Omental fat pad (tissue), 4 donors: Measurements from ENCODE around the gene KDM1A. TPM values are rescaled to one million over a fixed set of nuclear protein-coding genes. Genes with fewer than 3 reads are reported as not detected.

ENCODE experiments used
- ATAC-seq: fragments of 150-250 bp; one replicate; pipeline ENCODE4 v1.9.1; 2016; ENCODE audit warnings: mild to moderate bottlenecking, moderate library complexity; ENCODE audit not compliant: low FRiP score
- DNase-seq: peaks from one replicate; pipeline ENCODE4 v3.0.0-alpha.2; 2019; ENCODE audit warnings: low spot score
- total RNA-seq, 4 donors: library from RNA; depleted of rRNA; stranded (reverse); fragments of >200 nt; gene quantifications; one replicate each; pipeline ENCODE4 v1.1.0, GENCODE V29; 2016
- TF ChIP-seq, protein P1 (sequence below), 3 donors: fragments of 450-650 bp; IDR thresholded peaks; one replicate each; pipeline ENCODE4 v1.5.1; 2016 to 2017; ENCODE audit warnings: antibody characterized with exemption in 3 of 3, mild to moderate bottlenecking in 3 of 3, moderate library complexity in 2 of 3

The KDM1A gene
- total RNA-seq, 4 donors from 2014 or later = 34.1 to 48.2 (median 39.6) TPM

GRCh38 chr1:23088027-23088426, 68.8 kb downstream of the KDM1A start:
- TF ChIP-seq, protein P1, sequence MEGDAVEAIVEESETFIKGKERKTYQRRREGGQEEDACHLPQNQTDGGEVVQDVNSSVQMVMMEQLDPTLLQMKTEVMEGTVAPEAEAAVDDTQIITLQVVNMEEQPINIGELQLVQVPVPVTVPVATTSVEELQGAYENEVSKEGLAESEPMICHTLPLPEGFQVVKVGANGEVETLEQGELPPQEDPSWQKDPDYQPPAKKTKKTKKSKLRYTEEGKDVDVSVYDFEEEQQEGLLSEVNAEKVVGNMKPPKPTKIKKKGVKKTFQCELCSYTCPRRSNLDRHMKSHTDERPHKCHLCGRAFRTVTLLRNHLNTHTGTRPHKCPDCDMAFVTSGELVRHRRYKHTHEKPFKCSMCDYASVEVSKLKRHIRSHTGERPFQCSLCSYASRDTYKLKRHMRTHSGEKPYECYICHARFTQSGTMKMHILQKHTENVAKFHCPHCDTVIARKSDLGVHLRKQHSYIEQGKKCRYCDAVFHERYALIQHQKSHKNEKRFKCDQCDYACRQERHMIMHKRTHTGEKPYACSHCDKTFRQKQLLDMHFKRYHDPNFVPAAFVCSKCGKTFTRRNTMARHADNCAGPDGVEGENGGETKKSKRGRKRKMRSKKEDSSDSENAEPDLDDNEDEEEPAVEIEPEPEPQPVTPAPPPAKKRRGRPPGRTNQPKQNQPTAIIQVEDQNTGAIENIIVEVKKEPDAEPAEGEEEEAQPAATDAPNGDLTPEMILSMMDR (IDR thresholded peaks at IDR 0.05) = no peak
- ATAC-seq = no peak
- DNase-seq = no peak

- DNase-seq (no peak), ATAC-seq (no peak)
- TF ChIP-seq, protein P1 (IDR thresholded peaks at IDR 0.05) = no peak
Measured at GRCh38 chr1:23090056-23090455, 70.8 kb downstream of the KDM1A start.

DNA sequence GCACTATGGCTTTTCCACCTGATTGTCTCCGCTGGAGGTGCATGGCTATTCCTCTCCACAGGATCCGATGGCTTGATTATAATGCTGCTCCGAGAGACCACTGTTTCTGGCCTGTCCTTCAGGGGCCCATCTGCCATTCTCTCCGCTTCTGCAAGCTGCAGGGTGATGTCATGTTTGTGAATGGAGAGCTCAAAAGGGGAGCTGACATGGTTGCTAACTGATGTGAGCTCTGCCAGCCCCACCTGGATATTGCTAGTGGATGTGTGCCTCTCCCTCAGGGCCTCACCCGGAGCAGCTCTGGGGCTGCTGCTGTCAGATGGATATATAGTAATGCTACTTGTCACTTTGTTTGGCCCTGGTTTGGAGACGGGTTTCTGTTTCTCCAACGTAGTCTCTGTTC, 72.3 kb downstream of the KDM1A start:
- DNase-seq = no peak
- TF ChIP-seq, protein P1 (IDR thresholded peaks at IDR 0.05) = no peak
- ATAC-seq = no peak

DNA sequence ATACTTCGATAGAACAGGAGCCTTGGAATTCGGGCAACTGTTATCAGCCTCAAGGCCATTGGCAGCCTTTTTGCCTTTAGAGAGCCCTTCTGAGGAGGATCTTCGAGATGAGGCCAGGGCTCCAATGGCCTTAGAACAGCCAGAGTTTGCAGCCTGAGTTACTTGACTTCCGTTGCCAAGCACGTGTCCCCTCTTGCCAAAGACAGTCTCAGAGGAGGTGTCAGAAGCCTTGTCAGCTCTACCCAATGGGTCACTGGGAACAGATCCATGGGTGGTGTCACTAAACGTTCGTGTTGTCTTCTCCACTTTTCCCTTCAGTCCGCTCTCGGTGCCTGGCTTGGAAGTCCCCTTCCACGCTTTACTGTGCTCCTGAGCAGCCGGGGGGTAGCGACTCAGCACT, 73.2 kb downstream of the KDM1A start:
- ATAC-seq (no peak), DNase-seq (no peak)
- TF ChIP-seq, protein P1 (IDR thresholded peaks at IDR 0.05) = no peak

- TF ChIP-seq, protein P1 (IDR thresholded peaks at IDR 0.05) = no peak
- ATAC-seq = no peak
- DNase-seq = no peak
Measured at GRCh38 chr1:23097316-23097715, 78.0 kb downstream of the KDM1A start.

DNA sequence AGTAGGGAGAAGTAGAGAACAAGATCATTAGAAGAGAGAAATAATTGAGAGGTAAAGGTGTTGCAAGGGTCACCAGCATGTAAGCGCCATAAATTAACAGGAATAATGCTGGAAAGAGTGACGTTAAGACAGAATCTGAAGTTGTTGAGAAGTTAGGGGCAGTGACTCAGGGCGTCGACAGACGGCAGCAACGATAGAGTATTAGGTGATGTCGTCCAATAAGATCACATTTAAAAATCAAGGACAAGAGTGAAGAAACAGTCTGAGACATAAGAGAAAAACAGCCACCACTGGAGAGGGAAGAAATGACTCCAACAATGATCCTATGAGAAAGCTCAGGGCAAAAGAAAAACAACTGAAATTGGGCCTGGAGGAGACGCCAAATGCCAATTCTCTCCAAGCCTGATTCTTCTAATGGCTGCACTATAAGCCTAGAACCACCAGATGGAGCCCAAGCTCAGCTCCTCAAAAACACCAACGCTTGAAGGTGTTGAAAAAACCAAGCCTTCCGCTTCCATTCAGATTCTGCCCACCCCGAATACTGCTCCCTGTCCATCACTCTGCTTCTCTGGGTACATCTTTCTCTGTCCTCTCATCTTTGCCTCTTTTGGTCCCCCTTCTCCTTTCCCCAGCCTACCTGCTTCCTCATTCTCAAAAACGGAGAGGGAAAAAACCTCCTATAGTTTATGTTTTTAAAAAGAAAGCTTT, 79.3 kb downstream of the KDM1A start:
- DNase-seq = no peak
- ATAC-seq = peak; percentile 48
- TF ChIP-seq, protein P1 (IDR thresholded peaks at IDR 0.05) = peak in 1 of 3 donors; percentile 78

- ATAC-seq (no peak), DNase-seq (no peak)
- TF ChIP-seq, protein P1 (IDR thresholded peaks at IDR 0.05) = no peak
Measured at GRCh38 chr1:23099171-23099536, 79.9 kb downstream of the KDM1A start.
